ENCODE results near the gene GJB5.
"Not testable (repeated sequence)": the region's sequence is repeated elsewhere in the genome, so short reads cannot be mapped to it uniquely, and the experiment has no call there.

DNA sequence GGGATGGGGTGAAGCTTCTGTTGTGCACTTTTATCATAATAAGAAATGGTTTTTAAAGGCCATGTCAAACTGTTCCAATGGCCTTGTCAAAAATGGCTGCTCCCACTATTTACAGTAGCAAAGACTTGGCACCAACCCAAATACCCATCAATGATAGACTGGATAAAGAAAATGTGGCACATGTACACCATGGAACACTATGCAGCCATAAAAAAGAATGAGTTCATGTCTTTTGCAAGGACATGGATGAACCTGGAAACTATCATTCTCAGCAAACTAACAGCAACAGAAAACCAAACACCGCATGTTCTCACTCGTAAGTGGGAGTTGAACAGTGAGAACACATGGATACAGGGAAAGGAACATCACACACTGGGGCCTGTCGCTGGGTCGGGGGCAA is 18.3 kb downstream of the GJB5 start:
- TF ChIP-seq, protein P1, sequence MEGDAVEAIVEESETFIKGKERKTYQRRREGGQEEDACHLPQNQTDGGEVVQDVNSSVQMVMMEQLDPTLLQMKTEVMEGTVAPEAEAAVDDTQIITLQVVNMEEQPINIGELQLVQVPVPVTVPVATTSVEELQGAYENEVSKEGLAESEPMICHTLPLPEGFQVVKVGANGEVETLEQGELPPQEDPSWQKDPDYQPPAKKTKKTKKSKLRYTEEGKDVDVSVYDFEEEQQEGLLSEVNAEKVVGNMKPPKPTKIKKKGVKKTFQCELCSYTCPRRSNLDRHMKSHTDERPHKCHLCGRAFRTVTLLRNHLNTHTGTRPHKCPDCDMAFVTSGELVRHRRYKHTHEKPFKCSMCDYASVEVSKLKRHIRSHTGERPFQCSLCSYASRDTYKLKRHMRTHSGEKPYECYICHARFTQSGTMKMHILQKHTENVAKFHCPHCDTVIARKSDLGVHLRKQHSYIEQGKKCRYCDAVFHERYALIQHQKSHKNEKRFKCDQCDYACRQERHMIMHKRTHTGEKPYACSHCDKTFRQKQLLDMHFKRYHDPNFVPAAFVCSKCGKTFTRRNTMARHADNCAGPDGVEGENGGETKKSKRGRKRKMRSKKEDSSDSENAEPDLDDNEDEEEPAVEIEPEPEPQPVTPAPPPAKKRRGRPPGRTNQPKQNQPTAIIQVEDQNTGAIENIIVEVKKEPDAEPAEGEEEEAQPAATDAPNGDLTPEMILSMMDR (IDR thresholded peaks at IDR 0.05; ENCODE audit: poor library complexity, severe bottlenecking), result not testable (repeated sequence)
- TF ChIP-seq EZH2 (IDR thresholded peaks at IDR 0.05; ENCODE audit: borderline replicate concordance, insufficient read depth, low read length, poor library complexity, severe bottlenecking); EP300 (conservative IDR thresholded peaks at IDR 0.05; ENCODE audit: poor library complexity, severe bottlenecking); POLR2AphosphoS5 (IDR thresholded peaks at IDR 0.05); TAF1 (IDR thresholded peaks at IDR 0.05; ENCODE audit: low read depth); MXI1 (conservative IDR thresholded peaks at IDR 0.05; ENCODE audit: poor library complexity, severe bottlenecking); RAD21 (conservative IDR thresholded peaks at IDR 0.05): not testable (repeated sequence)
- TF ChIP-seq, protein P2, sequence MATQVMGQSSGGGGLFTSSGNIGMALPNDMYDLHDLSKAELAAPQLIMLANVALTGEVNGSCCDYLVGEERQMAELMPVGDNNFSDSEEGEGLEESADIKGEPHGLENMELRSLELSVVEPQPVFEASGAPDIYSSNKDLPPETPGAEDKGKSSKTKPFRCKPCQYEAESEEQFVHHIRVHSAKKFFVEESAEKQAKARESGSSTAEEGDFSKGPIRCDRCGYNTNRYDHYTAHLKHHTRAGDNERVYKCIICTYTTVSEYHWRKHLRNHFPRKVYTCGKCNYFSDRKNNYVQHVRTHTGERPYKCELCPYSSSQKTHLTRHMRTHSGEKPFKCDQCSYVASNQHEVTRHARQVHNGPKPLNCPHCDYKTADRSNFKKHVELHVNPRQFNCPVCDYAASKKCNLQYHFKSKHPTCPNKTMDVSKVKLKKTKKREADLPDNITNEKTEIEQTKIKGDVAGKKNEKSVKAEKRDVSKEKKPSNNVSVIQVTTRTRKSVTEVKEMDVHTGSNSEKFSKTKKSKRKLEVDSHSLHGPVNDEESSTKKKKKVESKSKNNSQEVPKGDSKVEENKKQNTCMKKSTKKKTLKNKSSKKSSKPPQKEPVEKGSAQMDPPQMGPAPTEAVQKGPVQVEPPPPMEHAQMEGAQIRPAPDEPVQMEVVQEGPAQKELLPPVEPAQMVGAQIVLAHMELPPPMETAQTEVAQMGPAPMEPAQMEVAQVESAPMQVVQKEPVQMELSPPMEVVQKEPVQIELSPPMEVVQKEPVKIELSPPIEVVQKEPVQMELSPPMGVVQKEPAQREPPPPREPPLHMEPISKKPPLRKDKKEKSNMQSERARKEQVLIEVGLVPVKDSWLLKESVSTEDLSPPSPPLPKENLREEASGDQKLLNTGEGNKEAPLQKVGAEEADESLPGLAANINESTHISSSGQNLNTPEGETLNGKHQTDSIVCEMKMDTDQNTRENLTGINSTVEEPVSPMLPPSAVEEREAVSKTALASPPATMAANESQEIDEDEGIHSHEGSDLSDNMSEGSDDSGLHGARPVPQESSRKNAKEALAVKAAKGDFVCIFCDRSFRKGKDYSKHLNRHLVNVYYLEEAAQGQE (IDR thresholded peaks at IDR 0.05; ENCODE audit: borderline replicate concordance), result not testable (repeated sequence)

Measured in neural cell (in vitro differentiated cells).